Testis (tissue), 3 donors: ENCODE data around the gene CREB3L2. TPM values are rescaled to one million over a fixed set of nuclear protein-coding genes. Genes with fewer than 3 reads are reported as not detected.

ENCODE experiments used
- DNase-seq: peaks from one replicate; pipeline ENCODE4 v3.0.0-alpha.2; 2019
- H3K27ac ChIP-seq, 2 donors: fragments of 200-600 bp; sonication (generic); one replicate each; pipeline ENCODE4 v1.5.1; 2019
- H3K27me3 ChIP-seq: fragments of 200-600 bp; sonication (generic); one replicate; pipeline ENCODE4 v1.5.1; 2019
- H3K36me3 ChIP-seq: fragments of 200-600 bp; sonication (generic); one replicate; pipeline ENCODE4 v1.5.1; 2017; ENCODE audit warnings: low read depth; ENCODE audit errors: missing control alignments
- H3K4me1 ChIP-seq: fragments of 200-600 bp; sonication (generic); one replicate; pipeline ENCODE4 v1.5.1; 2019
- H3K4me3 ChIP-seq, 2 donors: fragments of 200-600 bp; sonication (generic); one replicate each; pipeline ENCODE4 v1.5.1; 2017 to 2019
- H3K9me3 ChIP-seq: fragments of 200-600 bp; sonication (generic); one replicate; pipeline ENCODE4 v1.5.1; 2017
- POLR2A ChIP-seq: fragments of 450-650 bp; IDR thresholded peaks from one replicate; pipeline ENCODE4 v1.6.1; 2017; ENCODE audit warnings: antibody characterized with exemption, mild to moderate bottlenecking, moderate library complexity
- WGBS, 2 donors: methylation state at CpG; one replicate each; pipeline ENCODE4 v1.1.5; 2018; 5-methylcytosine and 5-hydroxymethylcytosine counted together
- intact Hi-C: fragments of 100-400 bp; cut with DNase I; formaldehyde crosslinking; loops from one replicate; pipeline ENCODE4 v1.15.1; 2023; ENCODE audit warnings: low total_unique reads
- polyA plus RNA-seq: library from polyadenylated mRNA; stranded (reverse); fragments of 350-450 nt; fragmentation: Illumina TruSeq; extraction: RNeasy Lipid Tissue Mini Kit (QIAGEN cat#74804); gene quantifications from one replicate; pipeline ENCODE4 v1.2.3, GENCODE V29; 2014; ENCODE audit warnings: low read depth, low replicate concordance; ENCODE audit not compliant: insufficient read depth
- total RNA-seq, 2 donors: library from RNA; depleted of rRNA; stranded (reverse); fragments of >200 nt; gene quantifications; one replicate each; pipeline ENCODE4 v1.2.3, GENCODE V29; 2016
- TF ChIP-seq, protein P1 (sequence below), 3 experiments: fragments of 450-650 bp in 2 of 3; fragments of 200-600 bp in 1 of 3; sonication (generic) in 1 of 3; IDR thresholded peaks; one replicate each; pipeline ENCODE4 v1.5.1; 2016 to 2019; ENCODE audit warnings: antibody characterized with exemption in 3 of 3, mild to moderate bottlenecking in 2 of 3, moderate library complexity in 1 of 3

The CREB3L2 gene
- total and polyA plus RNA-seq, 3 donors from 2014 or later, result 22.0 to 23.9 (median 23.4) TPM

DNA sequence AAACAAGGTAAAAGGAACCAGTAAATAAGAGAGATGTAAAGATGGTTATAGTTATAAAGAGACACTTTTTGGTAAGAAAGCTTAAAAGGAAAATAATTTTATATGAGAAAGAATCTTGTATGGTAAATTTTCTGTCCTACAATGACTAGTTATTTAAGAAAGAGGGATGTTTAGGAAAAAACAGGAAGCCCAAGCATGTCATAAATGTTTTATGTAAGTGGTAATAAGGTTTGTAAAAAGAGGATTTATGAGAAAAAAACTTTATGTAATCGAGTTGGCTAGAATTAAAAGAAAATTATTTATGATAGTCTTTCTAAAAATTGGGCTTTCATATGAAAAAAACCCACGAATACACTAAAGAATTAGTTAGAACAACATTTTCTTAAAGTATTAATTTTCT is 34.2 kb upstream of the CREB3L2 start:
- TF ChIP-seq, protein P1, sequence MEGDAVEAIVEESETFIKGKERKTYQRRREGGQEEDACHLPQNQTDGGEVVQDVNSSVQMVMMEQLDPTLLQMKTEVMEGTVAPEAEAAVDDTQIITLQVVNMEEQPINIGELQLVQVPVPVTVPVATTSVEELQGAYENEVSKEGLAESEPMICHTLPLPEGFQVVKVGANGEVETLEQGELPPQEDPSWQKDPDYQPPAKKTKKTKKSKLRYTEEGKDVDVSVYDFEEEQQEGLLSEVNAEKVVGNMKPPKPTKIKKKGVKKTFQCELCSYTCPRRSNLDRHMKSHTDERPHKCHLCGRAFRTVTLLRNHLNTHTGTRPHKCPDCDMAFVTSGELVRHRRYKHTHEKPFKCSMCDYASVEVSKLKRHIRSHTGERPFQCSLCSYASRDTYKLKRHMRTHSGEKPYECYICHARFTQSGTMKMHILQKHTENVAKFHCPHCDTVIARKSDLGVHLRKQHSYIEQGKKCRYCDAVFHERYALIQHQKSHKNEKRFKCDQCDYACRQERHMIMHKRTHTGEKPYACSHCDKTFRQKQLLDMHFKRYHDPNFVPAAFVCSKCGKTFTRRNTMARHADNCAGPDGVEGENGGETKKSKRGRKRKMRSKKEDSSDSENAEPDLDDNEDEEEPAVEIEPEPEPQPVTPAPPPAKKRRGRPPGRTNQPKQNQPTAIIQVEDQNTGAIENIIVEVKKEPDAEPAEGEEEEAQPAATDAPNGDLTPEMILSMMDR (IDR thresholded peaks at IDR 0.05), result no peak
- TF ChIP-seq POLR2A, result no peak
- 64 to 69% methylated on average over 2 of the region's 2 CpGs for WGBS, 2 donors
- intact Hi-C loops, result no loop called here

DNA sequence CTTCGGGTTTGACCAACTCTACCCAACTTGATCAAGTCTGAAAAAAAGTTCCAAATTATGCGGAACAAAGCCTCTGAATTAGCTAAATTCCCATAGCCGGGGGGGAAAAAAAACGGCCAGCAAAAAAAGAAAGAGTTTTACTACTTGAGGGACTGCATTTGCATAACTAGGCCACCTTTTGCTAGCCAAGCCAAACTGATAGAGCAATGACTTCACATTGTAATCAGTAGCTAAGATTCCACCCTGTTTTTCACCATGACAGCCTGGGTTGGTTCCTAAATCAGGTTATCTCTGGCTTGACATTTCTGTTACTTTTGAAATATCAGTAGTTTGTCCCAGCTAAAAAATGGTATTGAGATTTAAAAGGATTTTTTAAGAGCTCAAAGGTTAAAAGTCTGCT is 31.4 kb upstream of the CREB3L2 start:
- no peak overlapping the region for H3K4me3 ChIP-seq
- no peaks in the 10 kb centered on the region for H3K36me3 ChIP-seq
- H3K27ac ChIP-seq, result no peak overlapping the region
- DNase-seq, result no peak
- intact Hi-C loops, result no loop called here
- H3K4me1 ChIP-seq, result no peaks in the 10 kb centered on the region
- TF ChIP-seq, protein P1 (IDR thresholded peaks at IDR 0.05), result no peak
- no peak for TF ChIP-seq POLR2A
- 85 to 86% methylated on average over 4 of the region's 4 CpGs for WGBS, 2 donors
- H3K9me3 ChIP-seq, result no peaks in the 10 kb centered on the region
- no peaks in the 10 kb centered on the region for H3K27me3 ChIP-seq

More for the DNA sequence above, 34.2 kb upstream of the CREB3L2 start:
- no peak for DNase-seq
- no peaks in the 10 kb centered on the region for H3K4me1 ChIP-seq
- H3K27me3 ChIP-seq, result no peaks in the 10 kb centered on the region
- H3K4me3 ChIP-seq, result no peak overlapping the region
- no peak overlapping the region for H3K27ac ChIP-seq
- no peaks in the 10 kb centered on the region for H3K9me3 ChIP-seq
- H3K36me3 ChIP-seq, result no peaks in the 10 kb centered on the region

DNA sequence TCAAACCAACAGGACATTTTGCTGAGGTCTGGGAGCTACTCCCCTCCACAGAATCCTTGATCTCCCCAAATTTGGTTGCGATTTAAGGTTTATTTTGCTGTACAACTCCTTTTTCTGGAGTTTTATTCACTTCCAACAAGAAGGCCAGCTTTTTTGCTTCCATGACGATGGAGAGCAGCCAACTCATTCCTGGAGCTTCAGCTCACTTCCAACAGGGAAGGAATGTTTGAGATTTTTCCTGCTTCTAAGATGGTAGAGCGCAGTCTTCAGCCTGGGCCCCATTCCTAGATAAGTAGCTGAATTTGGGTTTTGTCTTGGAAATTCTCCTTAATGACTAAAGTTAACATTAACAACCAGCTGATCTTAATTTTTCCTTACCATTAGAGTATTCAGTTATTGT is 30.9 kb upstream of the CREB3L2 start:
- H3K4me1 ChIP-seq, result no peaks in the 10 kb centered on the region
- DNase-seq, result no peak
- intact Hi-C loops, result no loop called here

DNA sequence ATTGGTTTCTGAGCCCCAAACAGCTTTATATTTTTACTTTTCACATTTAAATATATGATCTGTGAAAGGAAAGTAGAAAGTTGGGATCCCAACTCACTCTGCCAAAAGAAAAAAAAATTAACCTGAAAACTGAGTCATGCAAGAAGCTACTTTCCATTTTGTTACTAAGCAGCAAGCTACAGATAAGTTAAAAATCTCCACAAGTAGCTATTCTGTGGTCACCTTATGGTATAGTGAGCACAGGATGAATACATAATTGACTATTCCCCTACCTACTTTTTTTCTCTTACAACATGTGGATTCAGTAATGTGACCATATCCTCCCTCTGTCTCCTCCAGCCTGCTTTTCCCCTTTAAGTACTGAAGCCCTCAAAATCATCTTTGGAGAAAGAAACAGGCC is 30.3 kb upstream of the CREB3L2 start:
- H3K27ac ChIP-seq, result no peak overlapping the region
- H3K9me3 ChIP-seq, result no peaks in the 10 kb centered on the region
- H3K36me3 ChIP-seq, result no peaks in the 10 kb centered on the region
- no peak for DNase-seq
- intact Hi-C loops, result no loop called here
- no peak overlapping the region for H3K4me3 ChIP-seq
- TF ChIP-seq, protein P1 (IDR thresholded peaks at IDR 0.05), result no peak
- TF ChIP-seq POLR2A, result no peak
- no peaks in the 10 kb centered on the region for H3K4me1 ChIP-seq
- H3K27me3 ChIP-seq, result no peaks in the 10 kb centered on the region

More for the DNA sequence above, 30.9 kb upstream of the CREB3L2 start:
- no peak overlapping the region for H3K4me3 ChIP-seq
- H3K27ac ChIP-seq, result no peak overlapping the region
- no peaks in the 10 kb centered on the region for H3K9me3 ChIP-seq
- no peaks in the 10 kb centered on the region for H3K27me3 ChIP-seq
- TF ChIP-seq POLR2A, result no peak
- WGBS, 2 donors, result 74 to 83% methylated on average over 3 of the region's 3 CpGs
- H3K36me3 ChIP-seq, result no peaks in the 10 kb centered on the region

DNA sequence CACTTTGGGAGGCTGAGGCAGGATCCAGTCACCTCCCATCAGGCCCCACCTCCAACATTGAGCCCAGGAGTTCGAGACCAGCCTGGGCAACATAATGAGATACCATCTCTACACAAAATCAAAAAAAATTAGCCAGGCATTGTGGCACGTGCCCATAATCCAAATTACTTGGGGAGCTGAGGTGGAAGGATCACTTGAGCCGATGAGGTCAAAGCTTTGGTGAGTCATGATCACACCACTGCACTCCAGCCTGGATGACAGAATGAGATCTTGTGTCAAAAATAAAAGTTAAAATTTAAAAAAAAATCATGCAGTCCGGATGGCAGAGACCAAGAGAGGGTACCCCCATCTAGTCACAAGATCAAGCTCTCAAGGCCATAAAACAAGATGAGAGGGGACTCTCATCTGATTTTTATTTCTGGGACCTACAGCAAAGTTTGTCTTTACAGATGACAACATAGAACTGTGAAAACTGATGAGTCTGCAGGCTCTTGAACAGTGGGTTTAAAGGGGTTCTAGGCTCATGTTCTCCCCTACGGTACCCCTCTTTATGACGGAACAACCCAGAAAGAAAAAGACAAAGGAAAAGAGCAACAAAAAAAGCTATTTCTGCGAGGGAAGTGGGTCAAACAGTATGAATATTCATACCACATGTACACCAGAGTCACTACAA is 28.9 kb upstream of the CREB3L2 start:
- no peaks in the 10 kb centered on the region for H3K27me3 ChIP-seq
- intact Hi-C loops, result no loop called here
- H3K27ac ChIP-seq, result no peak overlapping the region
- no peak for DNase-seq
- no peak overlapping the region for H3K4me3 ChIP-seq
- TF ChIP-seq, protein P1 (IDR thresholded peaks at IDR 0.05), result no peak
- no peak for TF ChIP-seq POLR2A
- no peaks in the 10 kb centered on the region for H3K36me3 ChIP-seq
- 89 to 91% methylated on average over 7 of the region's 7 CpGs for WGBS, 2 donors
- H3K9me3 ChIP-seq, result no peaks in the 10 kb centered on the region
- no peaks in the 10 kb centered on the region for H3K4me1 ChIP-seq
